H1 (cell line): ENCODE data around the gene ARNT2. TPM values are rescaled to one million over a fixed set of nuclear protein-coding genes. Genes with fewer than 3 reads are reported as not detected.

ENCODE experiments used
- CTCF ChIA-PET: fragments of 300-600 bp; sonication (Branson Sonifier 250); formaldehyde crosslinking; loops from one replicate; lab custom pipeline; 2021; ENCODE audit not compliant: partially characterized antibody; lab: Charles Lee
- POLR2A ChIA-PET: fragments of 300-600 bp; sonication (Branson Sonifier 250); formaldehyde crosslinking; loops from one replicate; lab custom pipeline; 2021; ENCODE audit warnings: inconsistent platforms; ENCODE audit not compliant: partially characterized antibody; lab: Charles Lee
- DNase-seq, 2 experiments: peaks; one replicate each; pipeline versions ENCODE4 v3.0.0 to v3.0.0-alpha.2; 2010 to 2022; ENCODE audit warnings: low spot score in 2 of 2, low read depth in 1 of 2, mixed read lengths in 1 of 2
- FAIRE-seq: peaks from 2 replicates; lab custom pipeline; 2011; peaks lifted over from hg19 to GRCh38; lab: Jason Lieb, UNC
- H2AFZ ChIP-seq: 2 replicates; pipeline ENCODE4 v1.8.1; 2012; ENCODE audit warnings: low read length, inconsistent platforms
- H2AK5ac ChIP-seq: 2 replicates; pipeline ENCODE4 v1.6.1; 2013; ENCODE audit warnings: low read depth, low read length
- H2BK120ac ChIP-seq: replicated peaks from 2 replicates; pipeline ENCODE3; 2013; ENCODE audit warnings: low read depth, low read length, inconsistent platforms
- H2BK12ac ChIP-seq: 2 replicates; pipeline ENCODE4 v1.6.1; 2013; ENCODE audit warnings: low read depth, low read length
- H2BK15ac ChIP-seq: 2 replicates; pipeline ENCODE4 v1.6.1; 2013; ENCODE audit warnings: low read length
- H2BK20ac ChIP-seq: 2 replicates; pipeline ENCODE4 v1.6.1; 2013; ENCODE audit warnings: low read length
- H2BK5ac ChIP-seq: 2 replicates; pipeline ENCODE4 v1.6.1; 2013; ENCODE audit warnings: low read depth, low read length
- H3K14ac ChIP-seq: 2 replicates; pipeline ENCODE4 v1.6.1; 2013; ENCODE audit warnings: inconsistent platforms; ENCODE audit not compliant: insufficient read length
- H3K18ac ChIP-seq: 2 replicates; pipeline ENCODE4 v1.6.1; 2013; ENCODE audit warnings: low read length; ENCODE audit errors: extremely low read depth
- H3K23ac ChIP-seq: 2 replicates; pipeline ENCODE4 v1.6.1; 2013; ENCODE audit warnings: inconsistent platforms; ENCODE audit not compliant: insufficient read length
- H3K23me2 ChIP-seq: 2 replicates; pipeline ENCODE4 v1.6.1; 2013; ENCODE audit warnings: low read depth, low read length
- H3K27ac ChIP-seq: 2 replicates; pipeline ENCODE4 v1.6.1; 2011; ENCODE audit warnings: low read depth, low read length, inconsistent platforms
- H3K27me3 ChIP-seq, 4 experiments: replicated peaks in 1 of 4; 1 replicate in 1 of 4; 2 replicates in 3 of 4; pipeline versions ENCODE4 v1.6.1 to v1.8.1; 2011 to 2013; ENCODE audit warnings: low read length in 3 of 4, mild to moderate bottlenecking in 3 of 4, inconsistent platforms in 2 of 4, mixed read lengths in 2 of 4, moderate library complexity in 1 of 4; ENCODE audit not compliant: control insufficient read depth in 3 of 4, insufficient read depth in 3 of 4; ENCODE audit errors: extremely low read depth in 1 of 4
- H3K36me3 ChIP-seq, 4 experiments: 2 replicates each; pipeline versions ENCODE4 v1.6.1 to v1.8.1; 2011 to 2013; ENCODE audit warnings: mild to moderate bottlenecking in 4 of 4, low read length in 3 of 4, moderate library complexity in 2 of 4, control low read depth in 1 of 4, inconsistent platforms in 1 of 4; ENCODE audit not compliant: insufficient read depth in 4 of 4, control insufficient read depth in 2 of 4
- H3K4ac ChIP-seq: replicated peaks from 2 replicates; pipeline ENCODE3; 2013; ENCODE audit warnings: low read length, low read depth, mixed read lengths, inconsistent platforms; ENCODE audit not compliant: insufficient read length
- H3K4me1 ChIP-seq, 4 experiments: replicated peaks in 1 of 4; 1 replicate in 1 of 4; 2 replicates in 3 of 4; pipeline versions ENCODE4 v1.6.1 to v1.8.1; 2011 to 2013; ENCODE audit warnings: low read length in 3 of 4, inconsistent platforms in 2 of 4, mixed read lengths in 1 of 4; ENCODE audit not compliant: insufficient read depth in 4 of 4, control insufficient read depth in 3 of 4
- H3K4me2 ChIP-seq, 2 experiments: 2 replicates each; pipeline versions ENCODE4 v1.6.1 to v1.8.1; 2011 to 2013; ENCODE audit warnings: low read depth in 2 of 2, low read length in 2 of 2, control low read depth in 1 of 2, inconsistent platforms in 1 of 2, mild to moderate bottlenecking in 1 of 2; ENCODE audit not compliant: insufficient read depth in 1 of 2
- H3K4me3 ChIP-seq, 4 experiments: fragments of 200-600, 300-600 bp in 1 of 4; sonication (generic), shearing (Covaris generic), sonication (Bioruptor Twin) in 1 of 4; 2 replicates each; pipeline versions ENCODE4 v1.5.1 to v1.8.1; 2011 to 2016; ENCODE audit warnings: low read length in 4 of 4, low read depth in 3 of 4, control low read depth in 2 of 4, inconsistent platforms in 2 of 4, mild to moderate bottlenecking in 2 of 4, mixed read lengths in 1 of 4, moderate library complexity in 1 of 4; ENCODE audit not compliant: insufficient read depth in 2 of 4; ENCODE audit errors: extremely low read depth in 1 of 4
- H3K56ac ChIP-seq: replicated peaks from 2 replicates; pipeline ENCODE3; 2013; ENCODE audit warnings: low read depth, mild to moderate bottlenecking, mixed read lengths, low read length, inconsistent platforms; ENCODE audit not compliant: insufficient read length
- H3K79me1 ChIP-seq: 2 replicates; pipeline ENCODE4 v1.6.1; 2013; ENCODE audit warnings: low read depth, low read length, control low read depth
- H3K79me2 ChIP-seq, 2 experiments: 2 replicates each; pipeline versions ENCODE4 v1.6.1 to v1.8.1; 2012 to 2013; ENCODE audit warnings: low read length in 2 of 2, mild to moderate bottlenecking in 2 of 2, inconsistent platforms in 1 of 2; ENCODE audit not compliant: insufficient read depth in 2 of 2, control insufficient read depth in 1 of 2
- H3K9ac ChIP-seq, 4 experiments: replicated peaks in 1 of 4; 1 replicate in 1 of 4; 2 replicates in 3 of 4; pipeline versions ENCODE4 v1.6.1 to v1.8.1; 2011 to 2013; ENCODE audit warnings: low read depth in 3 of 4, low read length in 3 of 4, control low read depth in 2 of 4, mild to moderate bottlenecking in 2 of 4, moderate library complexity in 2 of 4, inconsistent platforms in 1 of 4; ENCODE audit errors: extremely low read depth in 1 of 4
- H3K9me3 ChIP-seq, 2 experiments: 2 replicates each; pipeline versions ENCODE4 v1.6.1 to v1.8.1; 2012 to 2013; ENCODE audit warnings: mild to moderate bottlenecking in 2 of 2, moderate library complexity in 2 of 2, control low read depth in 1 of 2, inconsistent platforms in 1 of 2, low read depth in 1 of 2, low read length in 1 of 2, mixed read lengths in 1 of 2; ENCODE audit not compliant: insufficient read depth in 2 of 2
- H4K20me1 ChIP-seq, 2 experiments: replicated peaks in 1 of 2; 2 replicates each; pipeline versions ENCODE3 to v1.8.1; 2011 to 2013; ENCODE audit warnings: inconsistent platforms in 2 of 2, low read length in 2 of 2, mild to moderate bottlenecking in 1 of 2; ENCODE audit not compliant: insufficient read depth in 2 of 2, control insufficient read depth in 1 of 2
- H4K5ac ChIP-seq: 2 replicates; pipeline ENCODE4 v1.6.1; 2013; ENCODE audit warnings: low read length, low read depth, mixed read lengths, inconsistent platforms; ENCODE audit not compliant: insufficient read length
- H4K8ac ChIP-seq: 2 replicates; pipeline ENCODE4 v1.8.0; 2013; ENCODE audit warnings: mild to moderate bottlenecking, moderate library complexity, low read length, inconsistent platforms; ENCODE audit not compliant: insufficient read depth; ENCODE audit errors: extremely low read depth
- H4K91ac ChIP-seq: replicated peaks from 2 replicates; pipeline ENCODE3; 2013; ENCODE audit warnings: low read length, mixed read lengths, inconsistent platforms; ENCODE audit not compliant: insufficient read length
- POLR2AphosphoS5 ChIP-seq: IDR thresholded peaks from 2 replicates; pipeline ENCODE4 v1.6.1; 2011; ENCODE audit warnings: low read depth, low read length
- RBBP5 ChIP-seq: IDR thresholded peaks from 2 replicates; pipeline ENCODE4 v1.7.1; 2012; ENCODE audit warnings: low read depth, mild to moderate bottlenecking, inconsistent platforms, low read length, moderate library complexity, borderline replicate concordance
- ZNF274 ChIP-seq: IDR thresholded peaks from 2 replicates; pipeline ENCODE4 v1.7.0; 2012; ENCODE audit warnings: low read length, borderline replicate concordance; ENCODE audit errors: extremely low read depth
- WGBS, 2 experiments: shearing (Covaris generic) in 1 of 2; methylation state at CpG; one replicate each; pipeline versions ENCODE4 v1.1.6 to v1.1.7; 2013 to 2015; ENCODE audit warnings: low lambda C conversion rate in 2 of 2, mixed read lengths in 2 of 2, inconsistent platforms in 1 of 2, low coverage in 1 of 2, missing lambda C conversion rate in 1 of 2; ENCODE audit not compliant: insufficient replicate concordance in 2 of 2, insufficient coverage in 1 of 2, insufficient read length in 1 of 2; ENCODE audit errors: extremely low coverage in 1 of 2, missing lambda C conversion rate in 1 of 2; 5-methylcytosine and 5-hydroxymethylcytosine counted together
- polyA plus RNA-seq, 7 experiments: library from polyadenylated mRNA; depleted of rRNA in 3 of 7; stranded (reverse) in 5 of 7; unstranded in 2 of 7; fragments of >200 nt in 5 of 7; fragments of 200-250 nt in 2 of 7; gene quantifications; 1 replicate in 5 of 7; 2 replicates in 1 of 7; 4 replicates in 1 of 7; pipeline versions ENCODE4 v1.2.1 to v1.2.3, GENCODE V29; 2011 to 2013; ENCODE audit warnings: missing spikeins in 2 of 7, mixed read lengths in 2 of 7
- total RNA-seq: library from RNA; stranded (reverse); fragmentation: NEBNext Ultra II Directional; extraction: Animal tissue kit (Norgen Biotek cat#: 25700); gene quantifications from 2 replicates; pipeline ENCODE4 v1.2.1, GENCODE V29; 2021

Gene ARNT2
- total and polyA plus RNA-seq, 2 of the 8 experiments (the other 6 are each of a cell fraction or from before 2014, with no cell fraction given): 9.5 to 14.6 TPM

DNA sequence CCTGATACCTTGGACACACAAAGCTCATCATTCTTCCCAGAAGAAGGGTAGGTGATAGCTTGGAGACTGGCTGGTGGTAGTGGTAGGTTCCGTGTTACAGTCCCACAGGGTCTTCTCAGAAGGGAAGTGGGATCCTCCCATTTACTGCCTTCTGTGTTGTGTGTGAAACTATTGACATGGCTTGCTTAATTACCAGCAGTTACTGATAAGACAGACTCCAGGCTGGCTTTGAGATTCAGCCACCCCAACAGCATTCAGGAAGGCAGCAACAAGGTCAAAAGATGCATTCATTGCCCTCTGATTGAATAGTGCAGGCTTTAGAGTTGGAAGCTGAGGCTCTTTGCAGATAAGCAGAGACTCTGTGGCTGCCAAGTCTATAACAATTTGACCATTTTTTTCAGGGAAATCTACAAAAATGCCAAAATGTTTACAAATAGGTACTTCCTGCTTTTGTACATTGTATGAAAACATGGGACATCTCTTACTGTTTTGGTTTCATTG lies 7.7 kb downstream of the ARNT2 start:
- H3K79me1 ChIP-seq: peaks cover 2% of the 10 kb centered on the region
- no peak overlapping the region for H2BK5ac ChIP-seq
- no peaks in the 10 kb centered on the region for H3K4me1 ChIP-seq
- no peak overlapping the region for H3K27ac ChIP-seq
- no peak overlapping the region for H3K4me3 ChIP-seq
- ChIA-PET POLR2A (interaction anchor here (1.0 kb wide), 1 partner anchor 24 kb away, joined by 3 read pairs; no protein-coding TSS in a partner anchor), CTCF (interaction anchor here (2.6 kb wide), 1 partner anchor 16 kb away, joined by 10 read pairs; no protein-coding TSS in a partner anchor)
- 77% methylated on average over 1 of the region's 1 CpG; no CpG with 5 or more reads in 1 of the 2 experiments for WGBS, 2 experiments
- H2AK5ac ChIP-seq: no peak overlapping the region
- no peak overlapping the region for H3K4me2 ChIP-seq
- H4K91ac ChIP-seq: no peak overlapping the region
- no peak overlapping the region for H3K56ac ChIP-seq
- no peak overlapping the region for H3K9ac ChIP-seq
- H2BK12ac ChIP-seq: no peak overlapping the region
- DNase-seq: no peak
- H4K20me1 ChIP-seq: peaks cover 0 to 7% of the 10 kb centered on the region in 2 experiments
- H3K23me2 ChIP-seq: no peaks in the 10 kb centered on the region
- no peak for FAIRE-seq
- no peak overlapping the region for H3K18ac ChIP-seq
- no peaks in the 10 kb centered on the region for H3K9me3 ChIP-seq
- H4K8ac ChIP-seq: no peak overlapping the region
- TF ChIP-seq ZNF274: no peak
- TF ChIP-seq RBBP5: no peak
- TF ChIP-seq POLR2AphosphoS5: no peak
- H3K23ac ChIP-seq: no peak overlapping the region
- no peak overlapping the region for H3K4ac ChIP-seq
- H2BK120ac ChIP-seq: no peak overlapping the region
- H3K14ac ChIP-seq: no peak overlapping the region
- H3K27me3 ChIP-seq: no peaks in the 10 kb centered on the region
- H4K5ac ChIP-seq: no peak overlapping the region
- H2AFZ ChIP-seq: no peak overlapping the region
- H2BK15ac ChIP-seq: no peak overlapping the region
- H2BK20ac ChIP-seq: no peak overlapping the region
- H3K79me2 ChIP-seq: peaks cover 0 to 16% of the 10 kb centered on the region in 2 experiments; a peak in 3 of 4 replicates
- no peaks in the 10 kb centered on the region for H3K36me3 ChIP-seq
